ENCODE results near the gene ECPAS.

DNA sequence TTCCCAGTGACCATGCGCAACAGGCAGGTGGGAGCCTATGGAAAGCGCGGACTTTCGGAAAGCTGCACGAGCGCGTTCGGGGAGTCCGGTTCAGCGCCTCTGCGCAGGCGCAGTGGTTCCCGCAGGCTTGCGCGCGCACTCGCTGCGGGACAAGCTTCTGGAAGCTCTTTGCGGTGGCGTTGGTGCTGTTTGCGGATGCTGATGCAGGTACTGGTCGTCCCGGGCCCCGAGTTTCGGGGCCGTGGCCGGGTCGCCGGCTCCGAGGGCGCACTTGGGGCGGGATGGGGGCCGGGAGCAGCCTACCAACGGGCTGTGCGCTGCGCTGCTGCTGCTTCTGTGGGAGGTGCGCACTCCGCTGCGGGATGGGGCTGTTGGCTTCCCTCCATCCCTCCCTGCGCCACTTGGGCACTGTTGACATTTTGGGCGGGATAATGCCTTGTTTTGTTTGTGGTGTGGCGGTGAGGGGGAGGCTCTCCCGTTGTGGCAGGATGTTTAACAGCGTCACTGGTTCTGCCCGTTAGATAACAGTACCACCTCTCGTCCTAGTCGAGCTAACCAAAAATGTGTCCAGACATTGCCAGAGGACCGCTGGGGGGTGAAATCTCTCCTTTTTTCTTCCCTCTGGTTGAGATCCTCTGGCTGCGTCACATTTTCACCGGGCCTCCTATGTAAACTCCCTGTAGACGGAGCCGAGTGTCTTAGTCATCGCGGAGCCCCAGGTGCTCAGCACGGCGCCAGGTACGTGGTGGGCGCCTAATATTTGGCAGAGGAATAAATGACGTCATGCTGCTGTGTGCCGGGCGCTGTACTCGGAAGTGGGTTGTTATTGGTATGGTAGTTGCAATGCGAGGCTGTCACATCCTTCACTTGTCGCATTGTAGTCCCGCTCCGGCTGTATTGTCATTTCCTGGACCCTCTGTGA lies 41.1 kb upstream of the ECPAS start, which contains the start of gene ZNF483:
- TF ChIP-seq CTCF (IDR thresholded peaks at IDR 0.05) (no peak), POLR2A (IDR thresholded peaks at IDR 0.05) (no peak)

Measured in suprapubic skin (tissue), 3 donors.